OCI-LY3 (cell line): Measurements from ENCODE around the gene MBD6.
"Not testable (repeated sequence)": the region's sequence is repeated elsewhere in the genome, so short reads cannot be mapped to it uniquely, and the experiment has no call there.

Experiments
- H2AFZ ChIP-seq: fragments of 200-600, 300-600 bp; shearing (Covaris generic); 2 replicates; pipeline ENCODE4 v1.6.0; 2014; ENCODE audit warnings: antibody characterized with exemption, low read depth, low read length
- H3K27ac ChIP-seq: fragments of 200-600, 300-600 bp; sonication (generic); 2 replicates; pipeline ENCODE4 v1.5.1; 2014; ENCODE audit warnings: mild to moderate bottlenecking, low read length, moderate library complexity, mixed read lengths
- H3K27me3 ChIP-seq: fragments of 200-600, 300-600 bp; sonication (generic); 2 replicates; pipeline ENCODE4 v1.6.1; 2014; ENCODE audit warnings: low read depth, low read length, mixed read lengths
- H3K36me3 ChIP-seq: fragments of 200-600, 300-600 bp; sonication (generic); replicated peaks from 2 replicates; pipeline ENCODE3; 2014; ENCODE audit warnings: low read depth, low read length, mixed read lengths
- H3K4me1 ChIP-seq: fragments of 300-600, 200-600 bp; sonication (generic); 2 replicates; pipeline ENCODE4 v1.6.1; 2014; ENCODE audit warnings: low read length, mixed read lengths
- H3K4me2 ChIP-seq: fragments of 200-600, 300-600 bp; sonication (generic); 2 replicates; pipeline ENCODE4 v1.6.1; 2014; ENCODE audit warnings: low read length, mixed read lengths
- H3K4me3 ChIP-seq: fragments of 300-600, 200-600 bp; sonication (generic); 2 replicates; pipeline ENCODE4 v1.5.1; 2014; ENCODE audit warnings: antibody characterized with exemption, mild to moderate bottlenecking, low read length, moderate library complexity
- H3K79me2 ChIP-seq: fragments of 300-600, 200-600 bp; shearing (Covaris generic); 2 replicates; pipeline ENCODE4 v1.6.1; 2014; ENCODE audit warnings: mild to moderate bottlenecking, low read length, mixed read lengths
- H3K9ac ChIP-seq: fragments of 300-600, 200-600 bp; shearing (Covaris generic); 2 replicates; pipeline ENCODE4 v1.6.0; 2014; ENCODE audit warnings: mild to moderate bottlenecking, low read length, moderate library complexity
- H3K9me3 ChIP-seq: fragments of 200-600, 300-600 bp; shearing (Covaris generic); 2 replicates; pipeline ENCODE4 v1.6.1; 2014; ENCODE audit warnings: low read length, mixed read lengths; ENCODE audit not compliant: insufficient read depth
- H4K20me1 ChIP-seq: fragments of 200-600, 300-600 bp; sonication (generic); 2 replicates; pipeline ENCODE4 v1.6.1; 2016; ENCODE audit warnings: low read length, mixed read lengths; ENCODE audit not compliant: insufficient read depth
- EZH2phosphoT487 ChIP-seq: fragments of 200-600 bp; shearing (Covaris generic); IDR thresholded peaks from 2 replicates; pipeline ENCODE4 v1.6.1; 2018; ENCODE audit warnings: antibody characterized with exemption, mixed run types, low read depth
- TF ChIP-seq, protein P1 (sequence below): fragments of 200-600, 300-600 bp; sonication (generic); IDR thresholded peaks from 2 replicates; pipeline ENCODE4 v1.5.1; 2014; ENCODE audit warnings: antibody characterized with exemption, low read length, low read depth

Gene MBD6

GRCh38 chr12:57500213-57500612 lies 22.4 kb upstream of the MBD6 start:
- Histone ChIP-seq H3K4me3 (no peak overlapping the region), H2AFZ (no peak overlapping the region), H3K27me3 (no peaks in the 10 kb centered on the region), H3K9me3 (no peaks in the 10 kb centered on the region), H4K20me1 (no peaks in the 10 kb centered on the region), H3K9ac (no peak overlapping the region), H3K79me2 (peaks cover 4% of the 10 kb centered on the region; the same call in 1 of the 2 replicates), H3K27ac (no peak overlapping the region), H3K36me3 (peaks cover 58% of the 10 kb centered on the region), H3K4me1 (no peaks in the 10 kb centered on the region), H3K4me2 (no peak overlapping the region)
- TF ChIP-seq, protein P1, sequence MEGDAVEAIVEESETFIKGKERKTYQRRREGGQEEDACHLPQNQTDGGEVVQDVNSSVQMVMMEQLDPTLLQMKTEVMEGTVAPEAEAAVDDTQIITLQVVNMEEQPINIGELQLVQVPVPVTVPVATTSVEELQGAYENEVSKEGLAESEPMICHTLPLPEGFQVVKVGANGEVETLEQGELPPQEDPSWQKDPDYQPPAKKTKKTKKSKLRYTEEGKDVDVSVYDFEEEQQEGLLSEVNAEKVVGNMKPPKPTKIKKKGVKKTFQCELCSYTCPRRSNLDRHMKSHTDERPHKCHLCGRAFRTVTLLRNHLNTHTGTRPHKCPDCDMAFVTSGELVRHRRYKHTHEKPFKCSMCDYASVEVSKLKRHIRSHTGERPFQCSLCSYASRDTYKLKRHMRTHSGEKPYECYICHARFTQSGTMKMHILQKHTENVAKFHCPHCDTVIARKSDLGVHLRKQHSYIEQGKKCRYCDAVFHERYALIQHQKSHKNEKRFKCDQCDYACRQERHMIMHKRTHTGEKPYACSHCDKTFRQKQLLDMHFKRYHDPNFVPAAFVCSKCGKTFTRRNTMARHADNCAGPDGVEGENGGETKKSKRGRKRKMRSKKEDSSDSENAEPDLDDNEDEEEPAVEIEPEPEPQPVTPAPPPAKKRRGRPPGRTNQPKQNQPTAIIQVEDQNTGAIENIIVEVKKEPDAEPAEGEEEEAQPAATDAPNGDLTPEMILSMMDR: no peak
- TF ChIP-seq EZH2phosphoT487: no peak

GRCh38 chr12:57502311-57502969 lies 20.2 kb upstream of the MBD6 start:
- H3K79me2 ChIP-seq, H3K9ac ChIP-seq, H3K27ac ChIP-seq, H3K4me3 ChIP-seq, H3K9me3 ChIP-seq, H3K4me1 ChIP-seq, H4K20me1 ChIP-seq, H3K4me2 ChIP-seq, H3K27me3 ChIP-seq, H2AFZ ChIP-seq: not testable (repeated sequence)
- H3K36me3 ChIP-seq: peaks cover 59% of the 10 kb centered on the region

GRCh38 chr12:57506541-57506940 lies 16.1 kb upstream of the MBD6 start:
- not testable (repeated sequence) for H3K9ac ChIP-seq, H3K27ac ChIP-seq, H4K20me1 ChIP-seq, H3K9me3 ChIP-seq, H2AFZ ChIP-seq, H3K4me2 ChIP-seq, H3K27me3 ChIP-seq, H3K4me1 ChIP-seq, H3K79me2 ChIP-seq, H3K4me3 ChIP-seq
- H3K36me3 ChIP-seq: peaks cover 34% of the 10 kb centered on the region

DNA sequence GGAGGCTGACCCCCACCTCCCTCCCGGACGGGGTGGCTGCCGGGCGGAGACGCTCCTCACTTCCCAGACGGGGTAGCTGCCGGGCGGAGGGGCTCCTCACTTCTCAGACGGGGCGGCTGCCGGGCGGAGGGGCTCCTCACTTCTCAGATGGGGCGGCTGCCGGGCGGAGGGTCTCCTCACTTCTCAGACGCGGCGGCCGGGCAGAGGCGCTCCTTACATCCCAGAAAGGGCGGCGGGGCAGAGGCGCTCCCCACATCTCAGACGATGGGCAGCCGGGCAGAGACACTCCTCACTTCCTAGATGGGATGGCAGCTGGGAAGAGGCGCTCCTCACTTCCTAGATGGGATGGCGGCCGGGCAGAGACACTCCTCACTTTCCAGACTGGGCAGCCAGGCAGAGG lies 14.8 kb upstream of the MBD6 start:
- not testable (repeated sequence) for H3K27me3 ChIP-seq, H2AFZ ChIP-seq, H3K9ac ChIP-seq, H3K27ac ChIP-seq, H4K20me1 ChIP-seq, H3K9me3 ChIP-seq, H3K79me2 ChIP-seq, H3K4me1 ChIP-seq, H3K4me2 ChIP-seq, H3K4me3 ChIP-seq
- peaks cover 39% of the 10 kb centered on the region for H3K36me3 ChIP-seq

GRCh38 chr12:57511161-57511560 lies 11.5 kb upstream of the MBD6 start:
- H2AFZ ChIP-seq: no peak overlapping the region
- H4K20me1 ChIP-seq: peaks cover 6% of the 10 kb centered on the region; the same call in 1 of the 2 replicates
- H3K79me2 ChIP-seq: no peaks in the 10 kb centered on the region; the same call in 1 of the 2 replicates
- no peaks in the 10 kb centered on the region for H3K4me1 ChIP-seq
- no peak overlapping the region for H3K27ac ChIP-seq
- H3K4me2 ChIP-seq: no peak overlapping the region
- H3K9ac ChIP-seq: no peak overlapping the region
- no peaks in the 10 kb centered on the region for H3K9me3 ChIP-seq
- TF ChIP-seq, protein P1: no peak
- no peak for TF ChIP-seq EZH2phosphoT487
- no peaks in the 10 kb centered on the region for H3K27me3 ChIP-seq
- no peak overlapping the region for H3K4me3 ChIP-seq
- peaks cover 42% of the 10 kb centered on the region for H3K36me3 ChIP-seq
